HepG2 (cell line): ENCODE data around the gene TET3. TPM values are rescaled to one million over a fixed set of nuclear protein-coding genes. Genes with fewer than 3 reads are reported as not detected.
A peak's percentile ranks its signal among the peaks of the same experiment; 100 is the strongest.

ENCODE experiments used
- ATAC-seq: fragments of 200-7000 bp; cut with Tn5 transposase; 3 replicates; pipeline ENCODE4 v1.9.1; 2020; ENCODE audit warnings: mild to moderate bottlenecking, moderate library complexity
- BruUV-seq: library from RNA; stranded (reverse); fragments of 400-500 nt; replicated peaks from 2 replicates; lab custom pipeline; 2021; lab: Mats Ljungman, UMichigan
- CTCF ChIA-PET: fragments of 300-600 bp; formaldehyde crosslinking; extraction: SDS; loops from one replicate; lab custom pipeline; 2021; ENCODE audit warnings: low total read pairs, inconsistent platforms, low intra/inter-chr PET ratio; lab: Yijun Ruan, JAX
- POLR2A ChIA-PET: fragments of 350-600 bp; sonication (Branson Sonifier 250); formaldehyde crosslinking; loops from one replicate; lab custom pipeline; 2020; ENCODE audit warnings: antibody characterized with exemption, inconsistent platforms; lab: Yijun Ruan, JAX
- DNase-seq: peaks from one replicate; pipeline ENCODE4 v3.0.0-alpha.2; 2015; ENCODE audit warnings: low spot score
- FAIRE-seq: peaks from 3 replicates; lab custom pipeline; 2011; peaks lifted over from hg19 to GRCh38; lab: Jason Lieb, UNC
- H2AFZ ChIP-seq: one replicate; pipeline ENCODE4 v1.6.1; 2011; ENCODE audit warnings: low read length, inconsistent platforms
- H3K27ac ChIP-seq: fragments of 300-600 bp; 3 replicates; pipeline ENCODE4 v1.8.0; 2011; ENCODE audit warnings: mixed run types, mild to moderate bottlenecking, mixed read lengths, low read length, inconsistent platforms; ENCODE audit not compliant: insufficient read depth; ENCODE audit errors: extremely low read length
- H3K27me3 ChIP-seq, 2 experiments: fragments of 200-600 bp in 1 of 2; 2 replicates in 1 of 2; 3 replicates in 1 of 2; pipeline versions ENCODE4 v1.6.0 to v1.8.0; 2011; ENCODE audit warnings: low read length in 2 of 2, mild to moderate bottlenecking in 2 of 2, moderate library complexity in 2 of 2, inconsistent platforms in 1 of 2; ENCODE audit not compliant: insufficient read depth in 2 of 2, control insufficient read depth in 1 of 2
- H3K36me3 ChIP-seq, 2 experiments: fragments of 200-600 bp in 1 of 2; replicated peaks in 1 of 2; 2 replicates in 1 of 2; 3 replicates in 1 of 2; pipeline versions ENCODE4 v1.5.1 to v1.8.0; 2011; ENCODE audit warnings: low read length in 2 of 2, inconsistent platforms in 1 of 2; ENCODE audit not compliant: insufficient read depth in 2 of 2, control insufficient read depth in 1 of 2
- H3K4me1 ChIP-seq: 2 replicates; pipeline ENCODE4 v1.5.1; 2012; ENCODE audit warnings: low read length, inconsistent platforms; ENCODE audit not compliant: insufficient read depth
- H3K4me2 ChIP-seq: 2 replicates; pipeline ENCODE4 v1.6.0; 2011; ENCODE audit warnings: low read depth, low read length, inconsistent platforms
- H3K4me3 ChIP-seq, 3 experiments: fragments of 200-600 bp in 1 of 3; sonication (generic), shearing (Covaris generic) in 1 of 3; replicated peaks in 1 of 3; 2 replicates each; pipeline ENCODE4 v1.5.1; 2011 to 2016; ENCODE audit warnings: low read length in 3 of 3, inconsistent platforms in 2 of 3, low read depth in 2 of 3, mild to moderate bottlenecking in 2 of 3, control low read depth in 1 of 3, mixed read lengths in 1 of 3; ENCODE audit not compliant: insufficient read depth in 1 of 3
- H3K79me2 ChIP-seq: one replicate; pipeline ENCODE4 v1.6.1; 2011; ENCODE audit warnings: low read length, inconsistent platforms; ENCODE audit not compliant: insufficient read depth
- H3K9ac ChIP-seq: 2 replicates; pipeline ENCODE4 v1.6.0; 2011; ENCODE audit warnings: mild to moderate bottlenecking, low read depth, low read length, inconsistent platforms; ENCODE audit not compliant: insufficient read depth
- H3K9me3 ChIP-seq: 2 replicates; pipeline ENCODE4 v1.5.1; 2012; ENCODE audit warnings: mild to moderate bottlenecking, low read length
- H4K20me1 ChIP-seq: 2 replicates; pipeline ENCODE4 v1.6.0; 2011; ENCODE audit warnings: inconsistent platforms, mild to moderate bottlenecking, low read length, moderate library complexity; ENCODE audit not compliant: insufficient read depth
- ARNT2 ChIP-seq: sonication (generic); formaldehyde crosslinking; IDR thresholded peaks from 2 replicates; pipeline ENCODE4 v1.8.0; 2022; ENCODE audit warnings: mild to moderate bottlenecking, low read depth, missing genetic modification reagents, moderate library complexity
- RARG ChIP-seq: sonication (generic); formaldehyde crosslinking; IDR thresholded peaks from 2 replicates; pipeline ENCODE4 v1.4.0; 2020; ENCODE audit warnings: low read depth, mild to moderate bottlenecking, missing genetic modification reagents
- SMC3 ChIP-seq: IDR thresholded peaks from 2 replicates; pipeline ENCODE4 v1.6.1; 2011; ENCODE audit warnings: low read length, improper control_type of control experiment
- ZNF343 ChIP-seq: sonication (generic); formaldehyde crosslinking; IDR thresholded peaks from 2 replicates; pipeline ENCODE4 v1.4.0; 2020; ENCODE audit warnings: mild to moderate bottlenecking, missing genetic modification reagents
- WGBS: methylation state at CpG from one replicate; pipeline ENCODE4 v1.1.6; 2017; ENCODE audit warnings: low lambda C conversion rate; 5-methylcytosine and 5-hydroxymethylcytosine counted together
- in situ Hi-C: cut with HindIII; loops from 2 replicates; pipeline ENCODE4 v1.10.0; 2017; ENCODE audit warnings: low pct_unique_long_range_greater_than_20kb; ENCODE audit not compliant: extremely low pct_ligation_motif_present
- intact Hi-C: fragments of 100-400 bp; cut with micrococcal nuclease; formaldehyde crosslinking; loops from one replicate; pipeline ENCODE4 v1.10.0; 2022; ENCODE audit not compliant: unreplicated experiment
- polyA plus RNA-seq, 8 experiments: library from polyadenylated mRNA; depleted of rRNA in 3 of 8; stranded (reverse) in 7 of 8; unstranded in 1 of 8; fragments of >200 nt; fragmentation: Illumina TruSeq in 4 of 8; extraction: Trizol in 4 of 8; gene quantifications; 2 replicates each; pipeline versions ENCODE4 v1.2.1 to v1.2.3, GENCODE V29; 2011 to 2016; ENCODE audit warnings: low read depth in 4 of 8, missing spikeins in 1 of 8, mixed read lengths in 1 of 8; ENCODE audit not compliant: insufficient read depth in 1 of 8
- total RNA-seq, 5 experiments: library from RNA; depleted of rRNA; stranded (reverse); fragments of >200 nt; fragmentation: Illumina TruSeq; extraction: Trizol; gene quantifications; 2 replicates each; pipeline ENCODE4 v1.2.3, GENCODE V29; 2016; ENCODE audit warnings: low read depth in 1 of 5
- TF ChIP-seq, protein P1 (sequence below): sonication (generic); formaldehyde crosslinking; IDR thresholded peaks from 2 replicates; pipeline ENCODE4 v1.4.0; 2020; ENCODE audit warnings: mild to moderate bottlenecking, missing genetic modification reagents
- TF ChIP-seq, protein P2 (sequence below): sonication (generic); formaldehyde crosslinking; IDR thresholded peaks from 2 replicates; pipeline ENCODE4 v1.4.0; 2020; ENCODE audit warnings: missing genetic modification reagents
- TF ChIP-seq, protein P3 (sequence below), 2 experiments: sonication (generic) in 1 of 2; formaldehyde crosslinking in 1 of 2; IDR thresholded peaks; 2 replicates each; pipeline versions ENCODE4 v1.4.0 to v1.6.1; 2016 to 2020; ENCODE audit warnings: borderline replicate concordance in 1 of 2, low read depth in 1 of 2, mild to moderate bottlenecking in 1 of 2, missing genetic modification reagents in 1 of 2

Gene TET3
- total and polyA plus RNA-seq, 2 of the 13 experiments (the other 11 are each of a cell fraction or from before 2014, with no cell fraction given) = 4.3 to 6.8 TPM

DNA sequence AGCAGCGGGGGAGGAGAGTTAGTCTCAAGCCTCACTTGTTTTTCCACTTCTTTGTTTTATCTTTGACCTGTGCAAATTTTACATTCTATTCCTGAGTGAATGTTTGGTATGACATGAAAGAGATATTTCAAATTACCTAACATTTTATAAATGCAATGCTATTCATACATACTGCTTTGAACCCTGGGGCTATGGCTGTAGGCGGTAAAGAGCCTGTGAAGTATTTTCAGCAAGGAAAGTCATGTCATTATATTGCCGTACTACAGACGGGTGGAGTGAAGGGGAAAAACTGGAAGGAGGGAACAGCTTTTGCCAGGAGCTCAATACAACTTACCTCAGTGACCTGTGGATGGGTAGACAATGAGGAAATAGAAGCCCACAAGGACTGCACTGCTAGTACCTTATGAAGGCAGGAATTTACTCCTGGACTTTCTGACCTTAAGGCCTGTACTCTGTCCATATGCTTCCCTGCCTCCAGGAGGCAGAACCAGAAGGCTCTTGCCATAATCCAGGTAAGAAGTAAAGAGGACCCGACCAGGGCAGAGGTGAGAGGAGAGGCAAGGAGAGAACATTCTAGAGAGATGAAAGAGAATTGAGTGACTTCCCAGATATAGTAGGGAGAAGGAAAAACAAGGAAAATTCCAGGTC lies 28.4 kb upstream of the TET3 start:
- TF ChIP-seq, protein P1, sequence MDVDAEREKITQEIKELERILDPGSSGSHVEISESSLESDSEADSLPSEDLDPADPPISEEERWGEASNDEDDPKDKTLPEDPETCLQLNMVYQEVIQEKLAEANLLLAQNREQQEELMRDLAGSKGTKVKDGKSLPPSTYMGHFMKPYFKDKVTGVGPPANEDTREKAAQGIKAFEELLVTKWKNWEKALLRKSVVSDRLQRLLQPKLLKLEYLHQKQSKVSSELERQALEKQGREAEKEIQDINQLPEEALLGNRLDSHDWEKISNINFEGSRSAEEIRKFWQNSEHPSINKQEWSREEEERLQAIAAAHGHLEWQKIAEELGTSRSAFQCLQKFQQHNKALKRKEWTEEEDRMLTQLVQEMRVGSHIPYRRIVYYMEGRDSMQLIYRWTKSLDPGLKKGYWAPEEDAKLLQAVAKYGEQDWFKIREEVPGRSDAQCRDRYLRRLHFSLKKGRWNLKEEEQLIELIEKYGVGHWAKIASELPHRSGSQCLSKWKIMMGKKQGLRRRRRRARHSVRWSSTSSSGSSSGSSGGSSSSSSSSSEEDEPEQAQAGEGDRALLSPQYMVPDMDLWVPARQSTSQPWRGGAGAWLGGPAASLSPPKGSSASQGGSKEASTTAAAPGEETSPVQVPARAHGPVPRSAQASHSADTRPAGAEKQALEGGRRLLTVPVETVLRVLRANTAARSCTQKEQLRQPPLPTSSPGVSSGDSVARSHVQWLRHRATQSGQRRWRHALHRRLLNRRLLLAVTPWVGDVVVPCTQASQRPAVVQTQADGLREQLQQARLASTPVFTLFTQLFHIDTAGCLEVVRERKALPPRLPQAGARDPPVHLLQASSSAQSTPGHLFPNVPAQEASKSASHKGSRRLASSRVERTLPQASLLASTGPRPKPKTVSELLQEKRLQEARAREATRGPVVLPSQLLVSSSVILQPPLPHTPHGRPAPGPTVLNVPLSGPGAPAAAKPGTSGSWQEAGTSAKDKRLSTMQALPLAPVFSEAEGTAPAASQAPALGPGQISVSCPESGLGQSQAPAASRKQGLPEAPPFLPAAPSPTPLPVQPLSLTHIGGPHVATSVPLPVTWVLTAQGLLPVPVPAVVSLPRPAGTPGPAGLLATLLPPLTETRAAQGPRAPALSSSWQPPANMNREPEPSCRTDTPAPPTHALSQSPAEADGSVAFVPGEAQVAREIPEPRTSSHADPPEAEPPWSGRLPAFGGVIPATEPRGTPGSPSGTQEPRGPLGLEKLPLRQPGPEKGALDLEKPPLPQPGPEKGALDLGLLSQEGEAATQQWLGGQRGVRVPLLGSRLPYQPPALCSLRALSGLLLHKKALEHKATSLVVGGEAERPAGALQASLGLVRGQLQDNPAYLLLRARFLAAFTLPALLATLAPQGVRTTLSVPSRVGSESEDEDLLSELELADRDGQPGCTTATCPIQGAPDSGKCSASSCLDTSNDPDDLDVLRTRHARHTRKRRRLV (CRISPR knock-in tag) = no peak
- no peak for TF ChIP-seq RARG (CRISPR knock-in tag)
- TF ChIP-seq SMC3 = peak; percentile 6; the same call in 1 of the 2 replicates
- TF ChIP-seq, protein P2, sequence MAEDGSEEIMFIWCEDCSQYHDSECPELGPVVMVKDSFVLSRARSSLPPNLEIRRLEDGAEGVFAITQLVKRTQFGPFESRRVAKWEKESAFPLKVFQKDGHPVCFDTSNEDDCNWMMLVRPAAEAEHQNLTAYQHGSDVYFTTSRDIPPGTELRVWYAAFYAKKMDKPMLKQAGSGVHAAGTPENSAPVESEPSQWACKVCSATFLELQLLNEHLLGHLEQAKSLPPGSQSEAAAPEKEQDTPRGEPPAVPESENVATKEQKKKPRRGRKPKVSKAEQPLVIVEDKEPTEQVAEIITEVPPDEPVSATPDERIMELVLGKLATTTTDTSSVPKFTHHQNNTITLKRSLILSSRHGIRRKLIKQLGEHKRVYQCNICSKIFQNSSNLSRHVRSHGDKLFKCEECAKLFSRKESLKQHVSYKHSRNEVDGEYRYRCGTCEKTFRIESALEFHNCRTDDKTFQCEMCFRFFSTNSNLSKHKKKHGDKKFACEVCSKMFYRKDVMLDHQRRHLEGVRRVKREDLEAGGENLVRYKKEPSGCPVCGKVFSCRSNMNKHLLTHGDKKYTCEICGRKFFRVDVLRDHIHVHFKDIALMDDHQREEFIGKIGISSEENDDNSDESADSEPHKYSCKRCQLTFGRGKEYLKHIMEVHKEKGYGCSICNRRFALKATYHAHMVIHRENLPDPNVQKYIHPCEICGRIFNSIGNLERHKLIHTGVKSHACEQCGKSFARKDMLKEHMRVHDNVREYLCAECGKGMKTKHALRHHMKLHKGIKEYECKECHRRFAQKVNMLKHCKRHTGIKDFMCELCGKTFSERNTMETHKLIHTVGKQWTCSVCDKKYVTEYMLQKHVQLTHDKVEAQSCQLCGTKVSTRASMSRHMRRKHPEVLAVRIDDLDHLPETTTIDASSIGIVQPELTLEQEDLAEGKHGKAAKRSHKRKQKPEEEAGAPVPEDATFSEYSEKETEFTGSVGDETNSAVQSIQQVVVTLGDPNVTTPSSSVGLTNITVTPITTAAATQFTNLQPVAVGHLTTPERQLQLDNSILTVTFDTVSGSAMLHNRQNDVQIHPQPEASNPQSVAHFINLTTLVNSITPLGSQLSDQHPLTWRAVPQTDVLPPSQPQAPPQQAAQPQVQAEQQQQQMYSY (CRISPR knock-in tag) = no peak
- TF ChIP-seq ZNF343 = no peak
- no peak for TF ChIP-seq ARNT2 (CRISPR knock-in tag)
- TF ChIP-seq, protein P3, sequence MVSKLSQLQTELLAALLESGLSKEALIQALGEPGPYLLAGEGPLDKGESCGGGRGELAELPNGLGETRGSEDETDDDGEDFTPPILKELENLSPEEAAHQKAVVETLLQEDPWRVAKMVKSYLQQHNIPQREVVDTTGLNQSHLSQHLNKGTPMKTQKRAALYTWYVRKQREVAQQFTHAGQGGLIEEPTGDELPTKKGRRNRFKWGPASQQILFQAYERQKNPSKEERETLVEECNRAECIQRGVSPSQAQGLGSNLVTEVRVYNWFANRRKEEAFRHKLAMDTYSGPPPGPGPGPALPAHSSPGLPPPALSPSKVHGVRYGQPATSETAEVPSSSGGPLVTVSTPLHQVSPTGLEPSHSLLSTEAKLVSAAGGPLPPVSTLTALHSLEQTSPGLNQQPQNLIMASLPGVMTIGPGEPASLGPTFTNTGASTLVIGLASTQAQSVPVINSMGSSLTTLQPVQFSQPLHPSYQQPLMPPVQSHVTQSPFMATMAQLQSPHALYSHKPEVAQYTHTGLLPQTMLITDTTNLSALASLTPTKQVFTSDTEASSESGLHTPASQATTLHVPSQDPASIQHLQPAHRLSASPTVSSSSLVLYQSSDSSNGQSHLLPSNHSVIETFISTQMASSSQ (IDR thresholded peaks at IDR 0.05; ENCODE audit: low read depth) = no peak
- TF ChIP-seq, protein P3 (CRISPR knock-in tag; IDR thresholded peaks at IDR 0.05; ENCODE audit: borderline replicate concordance) = no peak
- peaks cover 2% of the 10 kb centered on the region; the same call in 1 of the 2 replicates for H3K4me1 ChIP-seq
- FAIRE-seq (no peak), ATAC-seq (peak; percentile 36), DNase-seq (no peak)
- no peak overlapping the region for H2AFZ ChIP-seq
- H3K27me3 ChIP-seq = no peaks in the 10 kb centered on the region
- CTCF ChIA-PET = no interaction called here
- H3K9me3 ChIP-seq = no peaks in the 10 kb centered on the region
- peaks cover 26 to 73% of the 10 kb centered on the region in 2 experiments for H3K36me3 ChIP-seq
- no peak overlapping the region for H3K4me3 ChIP-seq
- no peak overlapping the region for H3K27ac ChIP-seq
- in situ Hi-C loops (no loop called here), intact Hi-C loops (no loop called here)
- BruUV-seq = no TSS peak
- no peaks in the 10 kb centered on the region for H3K79me2 ChIP-seq
- no peak overlapping the region for H3K9ac ChIP-seq
- WGBS = 95% methylated on average over 5 of the region's 5 CpGs
- no peaks in the 10 kb centered on the region for H4K20me1 ChIP-seq
- no peak overlapping the region for H3K4me2 ChIP-seq
- POLR2A ChIA-PET = no interaction called here
